ENCODE measurements around the gene NOC3L.
"Not testable (repeated sequence)": the region's sequence is repeated elsewhere in the genome, so short reads cannot be mapped to it uniquely, and the experiment has no call there.

The NOC3L gene

GRCh38 chr10:94361171-94361794 lies 1.5 kb downstream of the NOC3L start:
- no peak for DNase-seq (ENCODE audit: low read depth in 2 of 2)

- peak; percentile 82 to 83 for DNase-seq (ENCODE audit: low read depth in 2 of 2)
These were observed 4.3 kb downstream of the NOC3L start for GRCh38 chr10:94358480-94358879.

GRCh38 chr10:94357193-94357592 lies 5.5 kb downstream of the NOC3L start:
- DNase-seq (ENCODE audit: low read depth in 2 of 2): no peak

GRCh38 chr10:94355841-94356240 lies 6.9 kb downstream of the NOC3L start:
- no peak for DNase-seq (ENCODE audit: low read depth in 2 of 2)

GRCh38 chr10:94353336-94353735 lies 9.4 kb downstream of the NOC3L start:
- no peak for DNase-seq (ENCODE audit: low read depth in 2 of 2)

- no peak for DNase-seq (ENCODE audit: low read depth in 2 of 2)
These were observed 11.7 kb downstream of the NOC3L start for GRCh38 chr10:94351089-94351488.

- not testable (repeated sequence) for DNase-seq (ENCODE audit: low read depth in 2 of 2)
These were observed 12.2 kb downstream of the NOC3L start for GRCh38 chr10:94350500-94350899.

GRCh38 chr10:94349327-94349726 lies 13.4 kb downstream of the NOC3L start:
- no peak for DNase-seq (ENCODE audit: low read depth in 2 of 2)

GRCh38 chr10:94344522-94345122 lies 18.1 kb downstream of the NOC3L start:
- no peak for DNase-seq (ENCODE audit: low read depth in 2 of 2)

- DNase-seq (ENCODE audit: low read depth in 2 of 2): no peak
These were observed 19.6 kb downstream of the NOC3L start for GRCh38 chr10:94343151-94343550.

GRCh38 chr10:94334857-94335256 lies 27.9 kb downstream of the NOC3L start:
- no peak for DNase-seq (ENCODE audit: low read depth in 2 of 2)

- no peak for DNase-seq (ENCODE audit: low read depth in 2 of 2)
These were observed 29.7 kb downstream of the NOC3L start for GRCh38 chr10:94333051-94333450.

- DNase-seq (ENCODE audit: low read depth in 2 of 2): no peak
These were observed 34.1 kb downstream of the NOC3L start for GRCh38 chr10:94328613-94329012.

GRCh38 chr10:94327649-94328048 lies 35.1 kb downstream of the NOC3L start:
- DNase-seq (ENCODE audit: low read depth in 2 of 2): no peak

- no peak for DNase-seq (ENCODE audit: low read depth in 2 of 2)
These were observed 38.0 kb downstream of the NOC3L start for GRCh38 chr10:94324609-94325233.

- DNase-seq (ENCODE audit: low read depth in 2 of 2): no peak
These were observed 42.3 kb downstream of the NOC3L start for GRCh38 chr10:94320285-94320914.

GRCh38 chr10:94316560-94316959 lies 46.2 kb downstream of the NOC3L start:
- DNase-seq (ENCODE audit: low read depth in 2 of 2): no peak

GRCh38 chr10:94315975-94316464 lies 46.7 kb downstream of the NOC3L start:
- peak; percentile 62 to 69 for DNase-seq (ENCODE audit: low read depth in 2 of 2)

- DNase-seq (ENCODE audit: low read depth in 2 of 2): peak in 1 of 2 experiments; percentile 42
These were observed 47.7 kb downstream of the NOC3L start for GRCh38 chr10:94315024-94315451.

- DNase-seq (ENCODE audit: low read depth in 2 of 2): no peak
These were observed 52.4 kb downstream of the NOC3L start for GRCh38 chr10:94310369-94310768.

- no peak for DNase-seq (ENCODE audit: low read depth in 2 of 2)
These were observed 53.9 kb downstream of the NOC3L start for GRCh38 chr10:94308866-94309265.

- DNase-seq (ENCODE audit: low read depth in 2 of 2): no peak
These were observed 55.6 kb downstream of the NOC3L start for GRCh38 chr10:94307046-94307615.
